ENCODE data around the gene RAB7A. TPM values are rescaled to one million over a fixed set of nuclear protein-coding genes. Genes with fewer than 3 reads are reported as not detected.
"Not testable (repeated sequence)": the region's sequence is repeated elsewhere in the genome, so short reads cannot be mapped to it uniquely, and the experiment has no call there.

RAB7A gene
- total RNA-seq, 1 donor from 2014 or later = 26.7 TPM

DNA sequence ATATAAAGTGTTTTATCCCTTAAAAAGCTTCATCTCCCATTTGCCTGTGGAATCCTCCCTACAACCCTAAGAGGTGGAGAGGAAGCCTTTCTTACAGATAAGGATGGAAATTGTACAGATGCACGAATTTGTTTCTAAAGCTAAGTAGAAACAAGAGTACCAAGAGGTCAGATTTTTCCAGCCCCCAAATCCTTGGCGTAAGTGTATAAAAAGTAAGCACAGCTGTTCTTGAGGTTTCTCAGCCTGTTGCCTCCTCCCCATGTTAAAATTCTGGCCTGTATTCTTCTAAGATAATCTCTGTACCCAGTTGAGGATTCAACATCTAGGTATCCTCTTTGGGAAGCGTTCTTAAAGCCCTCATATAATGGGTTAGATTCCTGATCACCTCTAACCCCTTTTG, 34.9 kb downstream of the RAB7A start:
- no peak for DNase-seq

DNA sequence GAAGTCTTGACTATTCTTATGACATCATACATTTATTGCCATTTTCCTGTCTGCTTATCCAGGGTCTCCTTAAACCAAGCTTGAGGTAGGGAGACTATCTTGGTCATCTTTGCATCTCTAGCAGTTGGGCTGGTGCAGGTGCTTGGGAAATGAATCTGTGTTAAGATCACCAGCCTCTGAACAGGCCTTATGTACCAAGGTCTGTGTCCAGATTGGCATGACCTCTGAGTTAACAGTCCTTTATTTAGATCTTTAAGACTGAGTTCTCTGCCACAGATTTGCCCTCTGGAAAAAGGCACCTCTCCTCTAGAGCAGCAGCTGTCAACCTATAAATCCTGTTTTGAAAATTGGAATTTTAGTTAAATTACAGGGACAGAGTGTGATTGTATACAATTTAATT, 35.4 kb downstream of the RAB7A start:
- no peak for DNase-seq

DNA sequence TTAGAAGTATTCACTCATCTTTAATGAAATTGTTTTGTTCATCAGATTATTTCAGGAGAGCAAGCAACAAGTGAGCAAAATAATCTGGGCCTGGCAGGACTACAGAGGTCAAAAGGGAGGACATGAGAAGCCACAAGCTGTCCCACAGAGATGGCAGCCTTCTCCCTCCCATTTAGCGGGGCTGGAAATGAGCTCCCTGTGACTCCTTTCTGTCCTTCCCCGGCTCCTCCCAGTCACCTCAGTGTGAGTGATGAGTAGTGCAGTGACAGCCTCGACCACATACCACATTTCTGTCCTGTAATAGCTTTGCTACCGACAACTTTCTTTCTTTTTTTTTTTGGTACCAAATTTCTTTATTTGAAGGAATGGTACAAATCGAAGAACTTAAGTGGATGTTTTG, 38.0 kb downstream of the RAB7A start:
- DNase-seq = no peak

DNA sequence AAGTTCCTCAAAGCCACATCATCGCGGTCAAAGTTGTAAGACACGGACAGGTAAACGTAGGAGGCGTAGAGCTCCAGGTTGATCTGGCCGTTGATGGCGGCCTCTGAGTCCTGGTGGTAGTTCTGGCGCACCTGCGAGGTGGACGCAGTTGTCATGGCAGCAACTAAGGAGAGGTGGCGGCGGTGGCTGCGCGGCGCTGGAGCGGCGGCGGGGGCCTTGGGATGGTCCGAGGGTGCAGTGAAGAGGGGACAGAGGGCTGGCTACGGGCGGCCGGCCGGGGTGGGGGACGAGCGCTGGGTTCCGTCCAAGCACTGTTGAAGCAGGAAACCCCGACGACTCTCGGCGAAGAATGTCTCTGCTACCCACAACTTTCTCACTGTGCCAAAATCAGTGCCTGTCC, 38.9 kb downstream of the RAB7A start:
- DNase-seq = no peak

DNA sequence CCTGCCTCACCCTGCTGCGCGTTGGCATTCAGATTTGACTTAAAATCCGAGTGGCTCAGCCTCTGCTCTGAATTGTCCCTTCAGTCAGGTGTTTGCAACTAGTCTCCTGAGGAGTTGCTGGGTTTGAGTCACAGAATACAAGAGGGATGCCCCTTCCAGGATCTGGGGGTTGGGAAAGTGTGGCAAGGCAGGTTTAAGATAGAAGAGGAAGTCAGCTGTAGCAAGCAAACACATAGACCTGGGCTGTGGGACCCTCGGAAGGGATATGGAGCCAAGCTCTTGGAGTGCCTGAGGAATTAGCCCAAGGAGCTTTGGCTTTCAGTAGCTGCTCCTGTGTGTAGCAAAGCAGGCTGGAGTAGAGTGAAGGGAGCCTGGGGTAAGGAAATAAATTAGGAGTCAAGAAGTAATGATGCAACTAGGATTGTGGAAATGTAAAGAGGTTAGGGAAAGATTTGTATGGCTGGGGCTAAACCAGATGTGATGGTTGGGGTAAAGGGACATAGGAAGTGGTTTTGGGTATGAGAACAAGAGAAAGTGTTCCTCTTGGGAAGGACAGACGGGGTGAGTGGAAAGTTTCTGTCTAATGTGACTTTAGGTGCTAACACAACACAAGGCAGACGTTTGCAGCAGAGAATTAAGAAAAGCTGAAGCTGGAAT, 41.2 kb downstream of the RAB7A start:
- DNase-seq = no peak

DNA sequence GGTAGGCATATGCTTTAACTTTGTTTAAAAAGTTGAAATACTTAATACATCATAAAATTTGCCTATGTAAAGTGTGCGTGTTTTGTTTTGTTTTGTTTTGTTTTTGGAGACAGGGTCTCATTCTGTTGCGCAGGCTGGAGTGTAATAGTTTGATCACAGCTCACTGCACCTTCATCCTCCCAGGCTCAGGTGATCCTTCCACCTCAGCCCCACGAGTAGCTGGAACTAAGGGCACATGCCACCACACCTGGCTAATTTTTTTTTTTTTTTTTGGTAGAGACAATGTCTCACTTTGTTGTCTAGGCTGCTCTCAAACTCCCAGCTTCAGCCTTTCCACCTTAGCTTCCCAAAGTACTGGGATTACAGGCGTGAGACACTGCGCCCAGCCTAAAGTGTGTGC, 42.5 kb downstream of the RAB7A start:
- DNase-seq = no peak

DNA sequence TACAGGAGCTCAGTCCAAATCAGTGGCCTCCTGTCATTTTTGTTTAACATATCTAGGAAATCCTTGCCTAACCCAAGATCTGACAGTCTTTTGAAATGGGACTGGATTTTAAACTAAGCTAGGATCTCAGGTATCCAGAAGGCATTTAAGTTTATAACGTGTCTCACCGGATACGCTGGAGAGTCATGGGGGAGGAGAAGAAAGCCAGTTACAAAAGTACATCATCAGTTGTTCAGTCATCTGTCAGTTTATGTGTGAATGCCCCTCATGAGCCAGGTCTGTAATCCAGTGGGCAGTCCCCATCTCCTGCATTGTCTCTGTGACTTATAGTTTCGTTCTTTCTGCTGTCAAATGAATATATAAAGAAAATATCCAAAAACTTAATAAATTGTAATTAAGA, 44.4 kb downstream of the RAB7A start:
- no peak for DNase-seq

DNA sequence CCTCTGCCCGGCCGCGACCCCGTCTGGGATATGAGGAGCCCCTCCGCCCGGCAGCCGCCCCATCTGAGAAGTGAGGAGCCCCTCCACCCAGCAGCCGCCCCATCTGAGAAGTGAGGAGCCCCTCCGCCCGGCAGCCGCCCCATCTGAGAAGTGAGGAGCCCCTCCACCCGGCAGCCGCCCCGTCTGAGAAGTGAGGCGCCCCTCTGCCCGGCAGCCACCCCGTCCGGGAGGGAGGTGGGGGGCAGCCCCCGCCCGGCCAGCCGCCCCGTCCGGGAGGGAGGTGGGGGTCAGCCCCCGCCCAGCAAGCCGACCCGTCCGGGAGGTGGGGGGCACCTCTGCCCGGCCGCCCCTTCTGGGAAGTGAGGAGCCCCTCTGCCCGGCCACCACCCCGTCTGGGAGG, 47.2 kb downstream of the RAB7A start:
- DNase-seq = not testable (repeated sequence)

DNA sequence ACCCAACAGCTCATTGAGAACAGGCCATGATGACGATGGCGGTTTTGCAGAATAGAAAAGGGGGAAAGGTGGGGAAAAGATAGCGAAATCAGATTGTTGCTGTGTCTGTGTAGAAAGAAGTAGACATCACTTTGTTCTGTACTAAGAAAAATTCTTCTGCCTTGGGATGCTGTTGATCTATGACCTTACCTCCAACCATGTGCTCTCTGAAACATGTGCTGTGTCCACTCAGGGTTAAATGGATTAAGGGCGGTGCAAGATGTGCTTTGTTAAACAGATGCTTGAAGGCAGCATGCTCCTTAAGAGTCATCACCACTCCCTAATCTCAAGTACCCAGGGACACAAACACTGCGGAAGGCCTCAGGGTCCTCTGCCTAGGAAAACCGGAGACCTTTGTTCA, 47.6 kb downstream of the RAB7A start:
- DNase-seq = not testable (repeated sequence)

DNA sequence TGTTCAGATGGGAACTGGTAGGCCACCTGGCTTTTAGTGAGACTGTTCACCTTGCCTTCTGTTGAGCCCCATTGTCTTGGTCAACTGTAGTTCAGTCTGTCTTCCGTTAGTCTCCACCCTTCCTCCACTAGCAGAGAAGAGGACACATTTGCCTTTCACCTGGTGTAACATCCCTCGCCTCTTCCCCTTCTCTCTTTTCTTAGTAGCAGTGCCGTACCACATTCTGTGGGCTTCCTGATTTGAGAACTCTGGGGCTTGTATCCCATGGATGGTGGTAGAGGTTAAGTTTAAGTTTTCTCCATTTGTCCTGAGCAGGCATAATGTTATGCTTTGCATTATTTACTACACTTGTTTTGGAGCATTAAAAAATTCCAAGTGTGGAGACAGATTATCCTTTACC, 49.3 kb downstream of the RAB7A start:
- no peak for DNase-seq

DNA sequence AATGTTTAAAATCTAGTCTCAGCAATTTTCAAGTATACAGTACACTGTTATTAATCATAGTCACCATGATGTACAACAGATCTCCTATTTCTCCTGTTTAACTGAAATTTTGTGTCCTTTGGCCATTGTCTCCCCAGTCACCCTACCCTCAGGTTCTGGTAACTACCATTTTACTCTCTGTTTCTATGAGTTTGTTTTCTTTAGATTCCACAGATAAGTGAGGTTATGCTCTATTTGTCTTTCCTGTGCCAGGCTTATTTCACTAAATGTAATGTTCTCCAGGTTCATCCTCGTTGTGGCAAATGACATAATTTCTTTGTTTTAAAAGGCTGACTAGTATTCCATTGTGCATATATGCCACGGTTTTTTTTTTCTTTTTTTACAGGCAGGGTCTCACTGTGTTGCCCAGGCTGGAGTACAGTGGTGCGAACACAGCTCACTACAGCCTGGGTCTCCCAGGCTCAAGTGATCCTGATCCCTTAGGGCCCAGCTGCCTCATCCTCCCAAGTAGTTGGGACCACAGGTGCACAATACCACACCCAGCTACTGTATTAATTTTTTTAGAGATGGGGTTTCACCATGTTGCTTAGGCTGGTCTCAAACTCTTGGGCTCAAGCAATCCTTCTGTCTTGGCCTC, 50.0 kb downstream of the RAB7A start:
- DNase-seq = no peak

DNA sequence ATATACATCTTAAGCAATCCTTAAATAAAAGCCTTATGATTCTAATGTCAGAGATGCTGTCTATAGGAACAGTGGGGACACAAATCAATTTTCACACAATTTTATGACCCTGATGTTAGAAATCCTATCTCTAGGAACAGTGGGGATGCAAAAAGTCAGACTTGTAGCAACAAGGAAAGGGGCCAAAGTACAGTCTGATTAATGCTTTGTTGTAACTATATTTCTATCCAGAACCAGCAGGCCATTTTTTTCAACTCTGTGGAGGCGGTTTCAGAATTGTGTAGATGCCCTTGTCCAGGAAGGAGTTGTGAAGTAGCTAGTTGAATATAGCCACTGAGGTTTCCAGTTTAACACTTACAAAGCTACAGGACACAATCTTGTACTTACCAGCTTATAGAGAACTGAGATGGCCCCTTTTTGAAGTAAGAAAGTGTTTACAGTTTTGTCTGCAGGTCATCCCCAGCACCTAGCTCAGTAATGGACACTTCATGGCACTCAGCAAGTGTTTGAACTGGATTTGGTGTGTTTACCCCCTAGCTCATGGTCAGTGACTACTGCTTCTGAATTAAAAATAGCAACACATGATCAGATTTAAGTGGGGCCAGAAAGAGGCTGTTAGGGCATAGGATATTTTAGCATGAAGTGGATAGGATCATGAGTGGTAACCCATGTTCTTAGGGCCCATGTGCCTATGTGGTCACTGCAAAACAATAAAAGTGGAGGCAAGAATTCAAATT, 54.3 kb downstream of the RAB7A start:
- no peak for DNase-seq

DNA sequence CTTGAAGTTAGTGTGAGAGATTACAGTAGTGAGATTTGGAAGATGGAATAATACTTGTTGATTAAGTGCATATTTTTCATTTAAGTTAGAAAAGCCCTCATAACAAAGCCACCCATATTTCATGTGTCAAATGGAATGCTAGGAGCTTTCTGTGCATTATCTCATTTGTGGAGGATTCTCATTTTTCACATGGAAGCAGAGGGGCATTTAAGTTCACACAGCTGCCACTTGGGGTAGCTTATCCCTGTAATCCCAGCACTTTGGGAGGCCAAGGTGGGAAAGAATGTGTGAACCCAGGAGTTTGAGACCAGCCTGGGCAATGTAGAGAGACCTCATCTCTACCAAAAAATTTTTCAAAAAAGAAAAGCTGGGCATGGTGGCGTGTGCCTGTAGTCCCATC, 55.2 kb downstream of the RAB7A start:
- no peak for DNase-seq

DNA sequence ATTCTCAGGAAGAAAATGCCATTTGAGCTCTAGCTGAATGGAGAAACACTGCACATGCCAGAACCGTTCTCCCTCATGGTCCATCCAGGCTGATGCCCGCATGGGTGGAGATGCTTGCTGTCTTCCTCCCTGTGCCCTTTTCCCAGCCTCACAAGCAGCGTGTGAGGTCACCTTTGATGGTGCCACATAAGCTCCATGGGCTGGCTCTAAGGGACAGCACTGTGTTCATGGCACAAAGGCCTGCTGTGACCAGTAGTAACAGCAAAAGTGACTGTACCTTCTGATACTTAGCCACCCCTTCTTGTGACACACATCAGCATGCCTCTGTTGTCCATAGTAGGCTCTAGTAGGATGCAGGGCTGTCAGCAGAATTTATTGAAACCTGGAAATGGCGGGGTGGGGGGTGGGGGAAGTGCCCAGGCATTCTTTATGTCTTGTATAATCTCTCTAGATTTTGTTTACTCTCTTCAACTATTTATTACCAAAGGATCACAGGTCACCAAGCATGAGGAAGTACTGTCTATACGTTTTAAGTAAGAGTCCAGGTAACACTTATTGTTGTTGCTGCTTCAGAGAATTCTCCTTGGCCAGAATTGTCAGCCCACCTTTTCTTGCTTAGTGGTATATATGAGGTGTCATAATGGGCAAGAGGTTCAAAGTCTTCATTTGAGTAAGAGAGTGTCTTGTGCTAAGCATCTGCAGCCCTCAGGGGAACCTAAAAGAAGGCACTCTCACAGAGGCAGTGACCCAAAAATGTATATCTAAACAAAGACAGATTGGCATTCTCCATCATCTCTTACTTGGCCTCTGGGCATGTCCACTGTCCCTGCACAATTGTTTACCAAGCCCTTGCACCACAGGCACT, 56.5 kb downstream of the RAB7A start:
- DNase-seq = no peak

DNA sequence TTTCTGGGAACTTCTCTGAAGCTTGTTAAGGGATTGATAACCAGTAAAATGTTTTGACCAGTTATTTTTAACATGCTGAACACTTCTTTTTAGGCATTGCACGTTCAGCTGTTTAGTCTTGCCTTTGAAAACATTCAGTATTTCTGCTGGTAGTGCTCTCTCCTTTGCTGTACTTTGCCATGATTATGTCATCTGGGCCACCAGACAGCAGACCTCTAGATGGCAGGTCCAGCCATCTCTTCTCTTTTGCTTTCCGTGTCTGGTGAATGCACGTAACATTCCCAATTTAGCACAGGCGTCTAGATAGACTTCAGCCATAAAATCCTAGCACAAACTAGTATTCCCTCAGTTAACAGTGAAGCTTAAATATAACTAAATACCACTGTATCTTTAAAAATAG, 57.8 kb downstream of the RAB7A start:
- DNase-seq = no peak

DNA sequence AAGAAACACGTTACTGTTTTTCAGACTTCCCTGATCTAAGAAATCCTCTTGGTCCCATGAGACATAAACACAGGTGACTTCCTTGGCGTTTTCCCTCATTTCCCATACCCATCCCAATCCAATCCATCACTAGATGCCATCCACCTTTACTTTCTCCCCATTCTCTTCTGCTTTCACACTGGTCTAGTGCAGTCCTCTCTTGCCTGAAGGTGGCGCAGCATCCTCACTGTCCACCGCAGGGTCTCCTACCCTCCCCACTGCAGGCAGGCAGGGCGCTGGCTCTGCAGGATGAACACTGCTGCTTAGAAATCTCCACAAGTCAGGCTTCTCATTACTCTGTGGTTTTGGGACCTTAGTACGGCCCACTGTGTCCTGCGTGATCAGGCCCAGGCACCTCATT, 58.2 kb downstream of the RAB7A start:
- DNase-seq = peak; percentile 25

DNA sequence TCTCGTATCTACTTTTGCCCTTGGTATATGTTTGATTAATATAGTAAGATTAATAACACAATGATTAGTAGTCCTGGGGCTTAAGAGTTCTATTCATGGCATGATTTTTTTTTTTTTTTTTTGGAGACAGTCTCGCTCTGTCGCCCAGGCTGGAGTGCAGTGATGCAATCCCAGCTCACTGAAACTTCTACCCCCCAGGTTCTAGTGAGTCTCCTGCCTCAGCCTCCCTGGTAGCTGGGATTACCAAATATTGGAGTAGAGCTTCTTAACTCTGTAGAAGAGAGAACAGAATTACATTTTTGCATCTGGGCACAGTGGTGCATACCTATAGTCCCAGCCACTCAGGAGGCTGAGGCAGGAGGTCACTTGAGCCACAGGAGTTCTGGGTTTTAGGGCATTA, 58.9 kb downstream of the RAB7A start:
- no peak for DNase-seq

DNA sequence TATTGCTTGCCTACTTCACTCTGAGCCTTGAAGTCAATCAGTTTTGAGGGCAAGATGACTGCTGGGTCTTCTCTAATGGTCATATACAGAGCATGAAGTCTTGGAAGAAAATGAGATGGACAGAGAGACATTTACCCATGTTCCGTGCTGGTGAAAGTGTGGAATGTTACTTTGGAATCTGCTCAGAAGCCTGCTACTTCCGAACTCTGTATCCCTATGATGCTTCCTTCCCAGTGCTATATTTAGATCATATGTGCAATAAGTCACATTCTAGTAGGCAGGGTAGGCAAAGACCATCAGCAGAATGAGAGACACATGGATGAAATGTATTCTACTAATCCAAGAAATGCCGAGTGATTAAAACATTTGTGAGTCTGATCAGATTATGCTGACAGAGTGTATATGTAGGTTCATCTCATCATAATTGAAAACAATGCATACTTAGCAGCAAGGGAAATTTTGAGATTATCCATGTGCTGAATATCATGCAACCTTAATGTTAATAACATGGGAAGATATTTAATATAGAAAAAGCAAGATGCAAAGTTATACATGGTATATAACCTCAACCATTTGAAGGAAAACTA, 60.5 kb downstream of the RAB7A start:
- no peak for DNase-seq

DNA sequence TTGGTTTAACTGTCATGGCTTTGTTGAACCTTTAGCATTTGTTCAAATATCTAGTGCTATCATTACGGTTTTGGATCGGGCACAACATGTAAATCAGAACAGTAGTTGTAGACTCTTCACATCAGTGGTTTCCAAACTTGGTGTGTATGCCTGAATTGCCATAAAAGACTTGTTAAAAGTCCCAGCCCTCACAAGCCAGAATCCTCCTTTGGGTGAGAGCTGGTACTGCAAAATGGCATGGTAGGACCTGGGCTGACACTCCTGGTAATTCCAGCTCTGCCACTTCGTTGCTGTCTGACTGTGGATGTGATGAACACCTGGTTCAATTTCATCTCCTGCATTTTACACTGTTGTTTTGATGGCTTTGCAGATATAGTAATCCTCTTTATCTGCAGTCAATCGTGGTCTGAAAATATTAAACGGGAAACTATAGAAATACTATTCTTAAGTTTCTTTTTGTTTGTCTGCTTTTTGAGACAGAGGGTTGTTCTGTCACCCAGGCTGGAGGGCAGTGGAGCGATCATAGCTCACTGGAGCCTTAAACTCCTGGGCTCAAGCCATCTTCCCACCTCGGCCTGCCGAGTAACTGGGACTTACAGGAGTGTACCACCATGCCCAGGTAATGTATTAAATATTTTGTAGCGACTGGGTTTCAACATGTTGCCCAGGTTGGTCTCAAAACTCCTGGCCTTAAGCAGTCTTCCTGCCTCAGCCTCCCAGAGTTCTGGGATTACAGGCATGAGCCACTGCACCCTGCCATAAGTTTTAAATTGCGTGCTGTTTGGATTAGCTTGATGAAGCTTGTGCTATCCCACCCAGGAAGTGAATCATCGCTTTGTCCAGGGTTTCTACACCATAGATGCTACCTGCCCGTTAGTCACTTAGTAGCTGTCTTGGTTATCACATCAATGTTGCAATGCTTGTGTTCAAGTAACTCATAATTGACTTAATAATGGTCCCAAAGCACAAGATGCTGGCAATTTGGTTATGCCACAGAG, 61.6 kb downstream of the RAB7A start:
- DNase-seq = no peak

DNA sequence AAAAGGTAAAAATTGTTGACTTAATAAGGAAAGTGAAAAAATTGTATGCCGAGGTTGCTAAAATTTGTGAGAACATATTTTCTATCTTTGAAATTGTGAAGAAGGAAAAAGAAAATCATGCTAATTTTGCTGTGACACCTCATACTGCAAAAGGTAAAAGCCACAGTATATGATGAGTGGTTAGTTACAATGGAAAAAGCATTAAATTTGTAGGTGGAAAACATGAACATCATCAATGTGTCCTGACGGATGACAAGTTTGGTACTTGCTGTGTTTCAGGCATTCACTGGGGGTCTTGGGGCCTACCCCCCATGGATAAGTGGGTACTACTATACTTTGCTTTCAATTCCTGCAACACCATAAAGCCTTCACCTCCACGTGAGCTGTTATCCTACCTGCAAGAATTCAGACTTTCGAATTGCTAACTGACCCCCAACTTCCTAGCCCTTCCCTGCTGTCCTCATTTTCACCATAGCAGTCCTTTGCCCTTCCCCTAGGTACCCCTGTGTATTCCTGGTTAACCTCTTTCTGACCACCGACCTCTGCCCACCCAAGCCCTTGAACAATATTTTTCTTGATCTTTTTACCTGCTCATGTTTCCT, 62.4 kb downstream of the RAB7A start:
- DNase-seq = no peak

Data from occipital lobe (tissue), 2 donors.